GM08714 (cell line): ENCODE measurements around the gene SMOC2.

Experiments
- H3K4me3 ChIP-seq: fragments of 200-500 bp; sonication (Bioruptor generic); 2 replicates; pipeline ENCODE4 v1.5.1; 2014; ENCODE audit warnings: mild to moderate bottlenecking, low read length, inconsistent platforms
- ZNF274 ChIP-seq: IDR thresholded peaks from 2 replicates; pipeline ENCODE4 v1.6.1; 2012; ENCODE audit warnings: mild to moderate bottlenecking, low read depth, low read length

The SMOC2 gene

DNA sequence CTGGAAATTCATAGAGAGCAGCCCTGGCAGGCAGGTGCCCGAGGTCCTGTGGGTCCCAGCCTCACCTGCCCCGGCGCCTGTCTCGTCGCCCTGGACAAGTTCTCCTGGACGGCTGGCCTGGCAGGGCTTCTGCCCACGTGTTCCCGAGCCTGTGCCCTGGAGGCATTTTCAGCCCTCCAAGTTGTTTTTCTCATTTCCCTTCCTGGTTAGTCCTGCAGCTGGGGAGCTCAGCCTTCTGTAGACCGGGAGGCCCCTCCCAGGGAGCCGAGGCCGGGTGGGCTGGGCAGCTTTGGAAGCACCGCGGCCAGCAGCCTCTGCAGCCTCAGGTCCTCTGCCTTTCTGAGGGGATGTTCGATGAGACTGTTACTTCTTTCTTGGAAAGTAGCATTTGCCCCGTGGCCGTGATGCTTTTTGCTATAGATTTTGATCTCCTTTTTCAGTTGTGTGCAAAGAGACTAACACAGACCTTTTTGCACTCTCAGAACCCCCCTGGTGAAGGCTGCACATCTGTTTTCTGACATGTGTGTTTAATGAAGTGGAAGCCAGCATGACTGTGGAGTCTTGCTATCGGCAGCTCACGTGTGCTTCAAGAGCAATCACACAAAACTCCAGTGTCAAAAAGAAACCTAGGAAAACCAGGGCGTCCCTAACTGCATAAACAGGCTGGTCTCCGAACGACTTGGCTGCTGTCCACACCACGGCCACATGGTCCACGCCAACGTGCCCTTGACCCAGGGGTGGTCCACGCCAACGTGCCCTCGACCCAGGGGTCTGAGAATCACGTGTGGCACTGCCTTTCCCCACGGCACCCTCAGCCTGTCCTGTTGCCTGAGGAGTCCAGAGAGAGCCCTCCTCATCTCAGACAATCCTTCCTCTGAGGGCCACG, 207.5 kb downstream of the SMOC2 start:
- TF ChIP-seq ZNF274, result no peak
- H3K4me3 ChIP-seq, result no peak overlapping the region

DNA sequence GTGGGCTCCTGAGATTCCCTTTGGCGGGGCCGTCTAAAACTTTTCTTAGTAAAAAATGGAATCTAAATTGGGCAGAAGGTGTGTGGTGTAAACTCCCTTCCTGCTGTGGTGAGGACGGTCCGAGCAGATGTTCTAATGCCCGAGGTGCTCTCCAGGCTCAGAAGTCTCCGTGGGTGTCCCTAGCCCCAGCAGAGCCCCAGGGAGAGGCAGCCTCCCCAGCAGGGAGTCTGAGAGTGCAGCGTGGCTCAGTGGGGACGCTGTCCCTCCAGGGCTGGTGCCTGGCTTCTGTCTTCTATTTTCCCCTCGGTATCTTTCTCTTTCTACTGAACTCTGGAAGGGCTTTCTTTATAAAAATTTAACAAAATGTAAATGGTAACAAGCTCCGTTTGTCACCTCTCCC, 208.2 kb downstream of the SMOC2 start:
- H3K4me3 ChIP-seq, result no peak overlapping the region
- TF ChIP-seq ZNF274, result no peak

DNA sequence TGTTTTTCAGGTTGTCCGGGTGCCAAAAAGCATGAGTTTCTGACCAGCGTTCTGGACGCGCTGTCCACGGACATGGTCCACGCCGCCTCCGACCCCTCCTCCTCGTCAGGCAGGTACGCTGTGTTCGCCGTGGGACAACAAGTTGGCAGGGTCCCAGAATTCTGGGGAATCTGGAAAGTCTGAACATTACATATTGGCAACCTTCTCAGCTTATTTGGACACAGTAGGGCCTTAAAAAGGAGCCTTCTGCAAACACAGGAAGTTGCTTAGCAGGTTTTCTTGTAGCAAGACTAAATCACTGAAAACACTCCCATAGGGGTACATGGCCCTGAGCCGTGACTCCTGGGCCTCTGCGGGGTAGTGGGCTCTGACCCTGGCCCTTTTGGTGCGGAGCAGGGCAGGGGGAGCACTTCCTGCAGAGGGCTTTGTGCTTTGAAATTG, 209.7 kb downstream of the SMOC2 start:
- TF ChIP-seq ZNF274, result no peak
- H3K4me3 ChIP-seq, result no peak overlapping the region

DNA sequence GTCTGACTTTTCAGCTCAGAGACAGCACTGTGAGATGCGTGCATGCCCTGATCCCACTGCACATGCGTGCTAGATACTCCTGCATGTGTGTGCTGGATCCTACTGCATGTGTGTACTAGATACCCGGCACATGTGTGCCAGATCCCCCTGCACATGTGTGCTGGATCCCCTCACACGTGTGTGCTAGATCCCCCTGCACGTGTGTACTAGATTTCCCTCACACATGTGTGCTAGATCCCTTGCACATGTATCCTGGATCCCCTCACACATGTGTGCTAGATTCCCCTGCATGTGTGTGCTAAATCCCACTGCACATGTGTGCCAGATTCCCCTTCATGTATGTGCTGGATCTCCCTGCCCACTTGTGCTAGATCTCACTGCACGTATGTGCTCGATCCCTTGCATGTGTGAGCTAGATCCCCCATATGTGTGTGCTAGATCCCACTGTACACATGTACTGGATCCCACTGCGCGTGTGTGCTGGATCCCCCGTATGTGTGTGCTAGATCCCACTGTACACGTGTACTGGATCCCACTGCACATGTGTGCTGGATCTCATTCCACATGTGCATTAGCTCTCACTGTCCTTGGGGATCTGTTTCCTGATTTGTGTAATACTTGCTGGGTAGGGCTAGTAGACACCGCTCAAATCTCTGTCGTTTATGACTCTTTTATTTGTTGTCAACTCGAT, 214.6 kb downstream of the SMOC2 start:
- no peak overlapping the region for H3K4me3 ChIP-seq
- TF ChIP-seq ZNF274, result no peak

DNA sequence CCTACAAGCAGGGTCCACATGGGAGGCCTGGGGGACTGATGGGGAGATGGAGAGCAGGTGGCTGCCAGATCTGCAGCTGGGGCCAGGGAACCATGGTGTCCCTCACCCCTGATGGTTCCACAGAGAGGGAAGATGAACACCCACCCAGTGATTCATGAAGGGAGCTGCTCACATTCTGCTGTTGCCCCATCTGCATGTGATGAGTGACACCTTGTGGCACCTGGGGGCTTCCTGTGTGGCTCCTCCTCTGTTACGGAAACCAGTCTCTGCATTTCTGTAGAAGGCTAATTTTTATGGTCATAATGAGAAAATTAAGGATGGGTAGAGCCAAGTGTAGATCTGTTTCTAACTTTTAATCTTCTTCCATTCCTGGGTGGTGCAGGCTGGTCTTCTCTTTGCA, 217.1 kb downstream of the SMOC2 start:
- H3K4me3 ChIP-seq, result no peak overlapping the region
- no peak for TF ChIP-seq ZNF274

DNA sequence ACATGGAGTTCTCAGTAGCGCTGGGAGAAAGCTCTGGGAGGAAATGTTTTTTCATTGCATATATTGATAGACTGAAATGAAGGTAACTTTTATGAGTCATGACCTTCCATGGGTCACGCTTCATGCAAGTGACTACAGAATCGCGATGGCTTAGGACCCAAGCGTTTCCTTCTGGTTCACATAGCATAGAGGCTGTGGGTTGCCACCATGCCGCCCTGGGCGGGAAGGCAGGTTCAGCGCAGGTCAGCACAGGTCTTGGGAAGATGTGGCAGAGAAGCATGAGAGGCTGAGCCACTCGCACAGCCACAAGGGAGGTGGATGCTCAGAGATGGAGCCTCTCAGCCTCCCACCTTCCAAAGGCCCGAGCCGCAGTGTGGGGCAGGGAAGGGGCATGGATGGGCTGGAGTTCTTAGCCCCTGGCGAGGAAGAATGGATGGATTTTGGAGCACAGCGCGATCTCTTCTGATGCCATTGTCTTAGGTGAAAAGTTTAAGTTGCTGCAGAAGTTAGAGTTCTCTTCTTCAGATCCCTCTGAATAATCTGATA, 219.5 kb downstream of the SMOC2 start:
- no peak overlapping the region for H3K4me3 ChIP-seq
- TF ChIP-seq ZNF274, result no peak

DNA sequence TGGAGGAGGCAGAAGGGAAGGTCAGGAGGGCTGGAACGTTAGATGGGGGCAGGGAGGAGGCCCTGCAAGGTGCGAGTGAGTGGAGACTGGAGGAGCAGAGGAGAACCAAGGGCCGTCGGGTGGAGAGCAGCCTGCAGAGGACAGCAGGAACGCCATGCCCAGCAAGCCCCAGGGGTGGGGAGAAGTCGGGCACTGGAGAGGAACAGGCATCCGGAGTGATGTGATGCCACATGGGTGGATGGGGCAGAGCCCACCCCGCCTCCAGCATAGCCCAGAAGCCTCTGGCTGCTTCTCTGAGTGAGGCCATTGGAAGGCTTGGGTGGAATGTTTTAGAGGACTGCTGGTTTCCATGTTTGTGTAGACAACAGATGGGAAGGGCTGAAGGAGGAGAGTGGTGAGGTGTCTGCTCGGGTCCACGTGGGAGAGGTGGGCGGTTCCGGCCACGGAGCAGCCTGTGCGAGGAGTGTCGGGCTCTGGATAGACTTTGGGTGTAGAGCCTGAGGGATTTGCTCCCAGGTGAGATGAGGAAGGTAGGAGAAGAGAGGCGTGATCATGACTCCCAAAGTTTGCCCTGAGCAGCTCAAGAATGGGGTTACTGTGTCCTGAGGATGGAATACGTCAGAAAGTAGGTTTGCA, 221.4 kb downstream of the SMOC2 start:
- TF ChIP-seq ZNF274, result no peak
- H3K4me3 ChIP-seq, result no peak overlapping the region

DNA sequence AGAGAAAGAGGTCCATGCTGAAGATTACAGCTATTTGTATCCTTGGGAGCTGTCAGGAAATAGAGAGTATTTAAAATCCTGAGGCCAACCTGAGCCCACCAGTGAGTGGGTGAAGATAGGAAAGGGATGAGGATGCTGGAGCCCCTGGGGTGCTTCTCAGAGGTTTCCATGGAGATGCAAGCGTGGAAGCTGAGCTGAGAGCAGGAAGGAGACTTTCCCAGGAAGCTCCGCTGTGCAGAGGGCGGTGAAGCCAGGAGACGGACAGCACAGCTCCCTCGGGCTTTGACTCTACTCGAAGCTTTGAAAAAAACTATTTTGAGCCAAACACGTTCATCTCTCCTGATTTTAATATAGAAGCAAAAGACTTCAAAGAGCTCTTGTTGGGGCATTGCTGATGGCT, 222.1 kb downstream of the SMOC2 start:
- TF ChIP-seq ZNF274, result no peak
- H3K4me3 ChIP-seq, result no peak overlapping the region

DNA sequence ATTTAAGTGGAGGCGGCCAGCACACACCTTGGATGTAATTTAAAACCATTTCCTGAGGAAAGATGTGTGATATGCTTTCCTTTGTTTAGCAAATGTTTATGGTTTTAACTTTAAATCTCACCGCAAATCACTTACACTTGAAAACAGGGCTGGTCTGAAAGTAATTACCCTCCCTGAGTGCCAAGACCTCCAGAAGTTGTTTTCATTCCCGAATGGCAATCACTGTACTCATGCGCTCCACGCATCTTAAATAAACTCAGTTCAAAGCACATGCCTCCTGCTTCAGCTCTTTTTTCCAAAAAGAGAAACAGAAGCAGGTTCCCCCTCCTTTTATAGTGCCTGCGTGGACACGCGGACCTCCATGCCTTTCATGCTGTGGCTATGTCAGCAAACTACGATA, 224.0 kb downstream of the SMOC2 start:
- no peak for TF ChIP-seq ZNF274
- no peak overlapping the region for H3K4me3 ChIP-seq

DNA sequence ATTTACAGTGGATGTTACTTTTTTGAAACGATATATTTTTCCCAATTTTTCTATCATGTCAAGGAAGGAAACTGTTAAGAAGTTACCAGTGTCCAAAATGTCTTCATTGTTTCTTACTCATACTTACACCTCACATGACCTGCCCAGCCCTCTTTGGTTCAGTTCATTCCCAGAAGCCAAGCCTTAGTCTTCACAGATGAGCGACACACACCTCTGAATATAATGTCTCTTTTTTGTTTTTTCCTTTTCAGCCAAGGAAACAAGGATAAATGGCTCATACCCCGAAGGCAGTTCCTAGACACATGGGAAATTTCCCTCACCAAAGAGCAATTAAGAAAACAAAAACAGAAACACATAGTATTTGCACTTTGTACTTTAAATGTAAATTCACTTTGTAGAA, 225.2 kb downstream of the SMOC2 start:
- TF ChIP-seq ZNF274, result no peak
- H3K4me3 ChIP-seq, result no peak overlapping the region

DNA sequence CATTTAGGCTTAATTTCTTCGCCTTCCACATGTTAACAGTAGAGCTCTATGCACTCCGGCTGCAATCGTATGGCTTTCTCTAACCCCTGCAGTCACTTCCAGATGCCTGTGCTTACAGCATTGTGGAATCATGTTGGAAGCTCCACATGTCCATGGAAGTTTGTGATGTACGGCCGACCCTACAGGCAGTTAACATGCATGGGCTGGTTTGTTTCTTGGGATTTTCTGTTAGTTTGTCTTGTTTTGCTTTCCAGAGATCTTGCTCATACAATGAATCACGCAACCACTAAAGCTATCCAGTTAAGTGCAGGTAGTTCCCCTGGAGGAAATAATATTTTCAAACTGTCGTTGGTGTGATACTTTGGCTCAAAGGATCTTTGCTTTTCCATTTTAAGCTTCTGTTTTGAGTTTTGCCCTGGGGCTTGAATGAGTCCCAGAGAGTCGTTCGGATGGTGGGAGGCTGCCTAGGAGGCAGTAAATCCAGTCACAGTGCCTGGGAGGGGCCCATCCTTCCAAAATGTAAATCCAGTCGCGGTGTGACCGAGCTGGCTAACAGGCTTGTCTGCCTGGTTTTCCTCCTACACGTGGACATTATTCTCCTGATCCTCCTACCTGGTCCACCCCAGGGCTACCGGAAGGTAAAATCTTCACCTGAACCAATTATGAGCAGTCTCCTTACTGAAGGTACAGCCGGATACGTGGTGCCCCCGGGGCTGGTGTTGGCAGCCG, 225.9 kb downstream of the SMOC2 start:
- TF ChIP-seq ZNF274, result no peak
- H3K4me3 ChIP-seq, result no peak overlapping the region

DNA sequence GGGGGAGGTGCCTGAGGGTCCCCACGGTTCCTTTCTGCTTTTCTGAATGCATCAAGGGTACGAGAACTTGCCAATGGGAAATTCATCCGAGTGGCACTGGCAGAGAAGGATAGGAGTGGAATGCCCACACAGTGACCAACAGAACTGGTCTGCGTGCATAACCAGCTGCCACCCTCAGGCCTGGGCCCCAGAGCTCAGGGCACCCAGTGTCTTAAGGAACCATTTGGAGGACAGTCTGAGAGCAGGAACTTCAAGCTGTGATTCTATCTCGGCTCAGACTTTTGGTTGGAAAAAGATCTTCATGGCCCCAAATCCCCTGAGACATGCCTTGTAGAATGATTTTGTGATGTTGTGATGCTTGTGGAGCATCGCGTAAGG, 226.4 kb downstream of the SMOC2 start:
- H3K4me3 ChIP-seq, result no peak overlapping the region
- TF ChIP-seq ZNF274, result no peak

DNA sequence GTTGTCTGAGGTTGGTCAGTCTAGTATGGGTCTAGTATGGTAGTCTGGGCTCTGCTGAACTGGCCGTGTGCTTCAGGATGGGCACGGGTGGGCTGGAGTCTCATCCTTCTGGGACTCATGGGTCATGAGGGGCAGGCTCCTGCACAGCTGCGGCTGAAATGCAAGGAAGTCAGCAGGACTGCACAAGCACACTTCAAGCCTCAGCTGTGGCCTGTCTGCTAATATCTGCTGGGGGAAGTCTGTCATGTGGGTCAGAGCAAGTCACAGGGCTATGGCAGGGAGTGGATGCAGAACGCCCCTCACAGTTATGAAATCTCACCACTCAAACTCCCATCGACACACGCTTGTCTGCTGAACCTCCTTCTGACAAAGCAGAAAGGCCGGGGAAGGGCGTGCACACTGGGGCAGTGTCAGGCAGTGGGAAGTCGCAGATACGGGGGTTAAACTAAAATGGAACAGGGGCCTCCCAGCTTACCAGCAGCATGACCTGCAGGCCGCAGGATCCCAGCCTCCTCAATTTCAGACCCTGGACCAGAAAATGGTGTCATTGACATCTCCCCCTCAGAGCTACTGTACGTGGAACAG, 229.5 kb downstream of the SMOC2 start:
- no peak for TF ChIP-seq ZNF274
- H3K4me3 ChIP-seq, result no peak overlapping the region
